ENCODE data around the gene SRMS. TPM values are rescaled to one million over a fixed set of nuclear protein-coding genes. Genes with fewer than 3 reads are reported as not detected.

Gene SRMS
- total RNA-seq, 6 donors from 2014 or later, result not detected

- H3K36me3 ChIP-seq, result no peaks in the 10 kb centered on the region
- peak; percentile 18 to 66 for DNase-seq
- WGBS, 2 donors, result 82 to 85% methylated on average over 7 to 24 of the region's 24 CpGs
- H3K4me3 ChIP-seq, result no peak overlapping the region
- H3K4me1 ChIP-seq, result peaks cover 13 to 29% (median 14%) of the 10 kb centered on the region in 4 donors
- H3K27ac ChIP-seq, result no peak overlapping the region
- TF ChIP-seq POLR2A (IDR thresholded peaks at IDR 0.05) (no peak), POLR2AphosphoS5 (IDR thresholded peaks at IDR 0.05) (no peak), CTCF (IDR thresholded peaks at IDR 0.05) (no peak), EP300 (IDR thresholded peaks at IDR 0.05) (no peak)
- ATAC-seq (ENCODE audit: low FRiP score in 2 of 2), result no peak
- no peaks in the 10 kb centered on the region for H3K9me3 ChIP-seq
- H3K27me3 ChIP-seq, result no peaks in the 10 kb centered on the region
Observed at GRCh38 chr20:63532449-63532971, 15.0 kb downstream of the SRMS start.

GRCh38 chr20:63531686-63532448 lies 15.7 kb downstream of the SRMS start:
- Histone ChIP-seq H3K36me3 (no peaks in the 10 kb centered on the region), H3K27me3 (no peaks in the 10 kb centered on the region), H3K9me3 (no peaks in the 10 kb centered on the region), H3K4me3 (no peak overlapping the region), H3K4me1 (peaks cover 7 to 23% (median 10%) of the 10 kb centered on the region in 4 donors), H3K27ac (no peak overlapping the region)
- DNase-seq (peak in 1 of 2 donors; percentile 17), ATAC-seq (ENCODE audit: low FRiP score in 2 of 2) (no peak)
- TF ChIP-seq POLR2A (IDR thresholded peaks at IDR 0.05), result no peak
- TF ChIP-seq EP300 (IDR thresholded peaks at IDR 0.05), result no peak
- TF ChIP-seq POLR2AphosphoS5 (IDR thresholded peaks at IDR 0.05), result no peak
- TF ChIP-seq CTCF (IDR thresholded peaks at IDR 0.05), result no peak
- WGBS, 2 donors, result 79 to 86% methylated on average over 27 of the region's 27 CpGs

- no peak for ATAC-seq (ENCODE audit: low FRiP score in 2 of 2)
- WGBS, 2 donors, result 74 to 75% methylated on average over 10 to 14 of the region's 14 CpGs
- no peaks in the 10 kb centered on the region for H3K27me3 ChIP-seq
Observed at GRCh38 chr20:63530788-63531160, 16.8 kb downstream of the SRMS start.

GRCh38 chr20:63529861-63530787 lies 17.4 kb downstream of the SRMS start:
- TF ChIP-seq POLR2A (IDR thresholded peaks at IDR 0.05) (no peak), POLR2AphosphoS5 (IDR thresholded peaks at IDR 0.05) (no peak), EP300 (IDR thresholded peaks at IDR 0.05) (no peak), CTCF (IDR thresholded peaks at IDR 0.05) (no peak)
- H3K27me3 ChIP-seq, result no peaks in the 10 kb centered on the region
- WGBS, 2 donors, result 71 to 85% methylated on average over 18 to 30 of the region's 39 CpGs
- no peaks in the 10 kb centered on the region for H3K36me3 ChIP-seq
- no peak overlapping the region for H3K4me3 ChIP-seq
- H3K27ac ChIP-seq, result no peak overlapping the region
- DNase-seq, result peak; percentile 18 to 83
- ATAC-seq (ENCODE audit: low FRiP score in 2 of 2), result no peak
- no peaks in the 10 kb centered on the region for H3K9me3 ChIP-seq
- H3K4me1 ChIP-seq, result peaks cover 0 to 13% (median 7%) of the 10 kb centered on the region in 4 donors

More at GRCh38 chr20:63530788-63531160, 16.8 kb downstream of the SRMS start:
- Histone ChIP-seq H3K9me3 (no peaks in the 10 kb centered on the region), H3K4me1 (peaks cover 0 to 17% (median 7%) of the 10 kb centered on the region in 4 donors), H3K27ac (no peak overlapping the region), H3K4me3 (no peak overlapping the region), H3K36me3 (no peaks in the 10 kb centered on the region)
- no peak for TF ChIP-seq EP300 (IDR thresholded peaks at IDR 0.05)
- TF ChIP-seq CTCF (IDR thresholded peaks at IDR 0.05), result no peak
- no peak for TF ChIP-seq POLR2AphosphoS5 (IDR thresholded peaks at IDR 0.05)
- no peak for TF ChIP-seq POLR2A (IDR thresholded peaks at IDR 0.05)
- no peak for DNase-seq
